NCI-H2081 (cell line): ENCODE results near the gene ITPK1.

Experiments
- DNase-seq, 2 experiments: peaks; one replicate each; lab custom pipeline; 2025; lab: John Stamatoyannopoulos, UW

Gene ITPK1

GRCh38 chr14:92888896-92889295 is 226.8 kb downstream of the ITPK1 start:
- DNase-seq: no peak

GRCh38 chr14:92887157-92887556 is 228.6 kb downstream of the ITPK1 start:
- no peak for DNase-seq
